IPS DF 4.7 (cell line): ENCODE results near the gene SOHLH1.

Experiments
- DNase-seq: peaks from one replicate; pipeline ENCODE4 v3.0.0-alpha.2; 2013; ENCODE audit warnings: low spot score; ENCODE audit errors: extremely low read depth

Gene SOHLH1

GRCh38 chr9:135661816-135662560, 37.3 kb downstream of the SOHLH1 start:
- DNase-seq, result no peak

GRCh38 chr9:135660407-135660806, 38.9 kb downstream of the SOHLH1 start:
- DNase-seq, result no peak

GRCh38 chr9:135659252-135659651, 40.0 kb downstream of the SOHLH1 start:
- no peak for DNase-seq

- DNase-seq, result no peak
Measured at GRCh38 chr9:135657416-135657815, 41.9 kb downstream of the SOHLH1 start.

GRCh38 chr9:135655317-135655716, 44.0 kb downstream of the SOHLH1 start:
- no peak for DNase-seq

- no peak for DNase-seq
Measured at GRCh38 chr9:135650408-135650807, 48.9 kb downstream of the SOHLH1 start.

- no peak for DNase-seq
Measured at GRCh38 chr9:135649508-135649907, 49.8 kb downstream of the SOHLH1 start.

GRCh38 chr9:135648494-135649410, 50.5 kb downstream of the SOHLH1 start:
- DNase-seq, result no peak

- no peak for DNase-seq
Measured at GRCh38 chr9:135647884-135648283, 51.4 kb downstream of the SOHLH1 start.

- DNase-seq, result no peak
Measured at GRCh38 chr9:135644631-135645218, 54.6 kb downstream of the SOHLH1 start.
